Measurements from ENCODE around the gene PGLYRP2.

PGLYRP2 gene

DNA sequence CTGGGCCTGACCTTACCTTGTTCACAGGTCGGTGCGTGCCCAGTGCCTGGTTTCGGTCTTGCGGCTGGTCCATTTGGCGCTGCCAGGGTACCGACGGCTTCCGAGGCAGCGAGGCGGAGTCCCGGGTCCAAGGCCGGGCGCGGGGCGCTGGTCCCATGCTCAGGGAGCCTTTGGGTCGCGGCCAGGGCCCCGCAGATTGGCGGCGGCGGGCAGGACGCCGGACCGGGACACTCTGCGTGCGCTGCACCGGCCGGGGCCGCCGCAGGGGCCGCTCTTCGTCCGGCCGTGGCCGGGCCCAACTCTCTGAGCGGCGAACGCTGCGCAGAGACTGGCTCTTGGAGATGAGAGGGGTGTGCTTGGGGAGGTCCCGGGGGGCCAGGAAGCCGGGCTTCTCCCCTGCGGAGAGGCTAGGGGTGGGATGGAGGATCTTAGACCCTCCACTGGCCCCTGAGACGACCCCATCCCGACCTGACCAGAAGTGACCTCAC lies 26.2 kb downstream of the PGLYRP2 start:
- Histone ChIP-seq H3K4me3 (ENCODE audit: low read length) (peak overlapping the region; percentile 70), H3K9ac (ENCODE audit: low read length) (peak overlapping the region; percentile 64), H3K27me3 (replicated peaks; ENCODE audit: control insufficient read depth, insufficient read depth, low read length) (peaks cover 36% of the 10 kb centered on the region), H3K36me3 (ENCODE audit: control insufficient read depth, insufficient read depth, low read length, severe bottlenecking) (no peaks in the 10 kb centered on the region), H3K4me1 (ENCODE audit: control insufficient read depth, insufficient read depth, low read length) (peaks cover 12% of the 10 kb centered on the region), H3K9me3 (ENCODE audit: control insufficient read depth, low read length) (no peaks in the 10 kb centered on the region)
- DNase-seq (ENCODE audit: low read depth), result no peak

DNA sequence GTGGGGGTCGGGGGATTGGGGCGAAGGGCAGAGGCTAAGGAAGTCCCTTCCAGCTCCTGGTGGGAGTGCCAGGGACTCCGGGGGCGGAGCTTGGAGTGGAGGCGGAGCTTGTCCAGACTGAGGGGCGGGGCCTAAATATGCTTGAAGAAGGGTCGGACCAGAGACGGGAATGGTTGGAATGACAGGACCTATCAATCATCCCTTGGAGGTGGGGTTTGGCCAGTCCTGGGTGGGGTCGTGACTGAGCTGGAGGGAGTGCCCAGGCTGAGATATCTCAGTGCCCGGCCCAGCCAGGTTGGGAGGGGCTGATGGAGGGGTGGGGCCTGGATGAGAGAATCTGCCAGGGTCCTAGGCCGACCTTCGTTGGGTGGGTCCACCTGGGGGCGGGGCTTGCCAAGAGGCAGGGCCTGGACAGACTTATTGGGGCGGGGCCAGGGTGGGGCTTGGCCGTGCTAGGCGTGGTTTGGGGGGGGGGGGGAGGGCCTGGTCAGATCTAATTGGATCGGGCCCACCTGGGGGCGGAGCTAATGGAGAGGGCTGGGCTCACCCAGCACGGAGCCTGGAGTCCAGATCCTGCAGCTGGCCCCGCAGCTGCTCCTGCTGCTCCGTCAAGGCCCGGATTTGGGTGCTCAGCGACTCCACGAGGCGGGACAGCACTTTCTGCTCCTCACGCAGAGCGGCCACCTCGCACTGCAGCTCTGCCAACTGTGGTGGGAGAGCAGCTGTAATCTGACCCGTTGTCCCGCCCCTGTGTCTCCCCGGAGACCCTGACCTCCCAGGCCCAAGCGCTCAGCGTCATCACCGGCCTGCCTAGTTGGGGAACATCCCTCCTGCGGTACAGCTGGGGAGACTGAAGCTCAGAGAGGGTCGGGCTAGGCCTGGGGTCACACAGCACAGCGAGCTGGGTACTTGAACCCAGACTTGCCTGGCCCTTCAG lies 26.9 kb downstream of the PGLYRP2 start:
- Histone ChIP-seq H3K4me3 (ENCODE audit: low read length) (peak overlapping the region; percentile 70), H3K27me3 (replicated peaks; ENCODE audit: control insufficient read depth, insufficient read depth, low read length) (peaks cover 30% of the 10 kb centered on the region)

DNA sequence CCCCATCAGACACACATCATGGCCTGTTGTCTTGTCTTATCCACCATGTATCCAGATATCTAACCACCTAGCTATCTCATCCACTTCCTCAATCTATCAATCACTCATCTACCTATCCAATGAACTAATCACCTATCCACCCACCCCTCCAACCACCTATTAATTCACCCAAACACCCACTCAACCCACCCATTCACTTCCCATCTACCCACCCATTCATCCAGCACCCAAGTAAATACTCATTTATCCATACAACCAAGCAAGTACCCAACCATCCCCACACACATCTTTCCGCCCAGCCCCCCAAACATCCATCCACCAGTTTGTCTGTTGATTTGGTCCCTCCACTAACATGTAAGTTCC lies 28.8 kb downstream of the PGLYRP2 start:
- Histone ChIP-seq H3K4me1 (ENCODE audit: control insufficient read depth, insufficient read depth, low read length) (peaks cover 12% of the 10 kb centered on the region), H3K27me3 (replicated peaks; ENCODE audit: control insufficient read depth, insufficient read depth, low read length) (peaks cover 17% of the 10 kb centered on the region), H3K36me3 (ENCODE audit: control insufficient read depth, insufficient read depth, low read length, severe bottlenecking) (no peaks in the 10 kb centered on the region), H3K9ac (ENCODE audit: low read length) (no peak overlapping the region), H3K4me3 (ENCODE audit: low read length) (no peak overlapping the region), H3K9me3 (ENCODE audit: control insufficient read depth, low read length) (no peaks in the 10 kb centered on the region)
- no peak for DNase-seq (ENCODE audit: low read depth)

More for the DNA sequence above, 26.9 kb downstream of the PGLYRP2 start:
- DNase-seq (ENCODE audit: low read depth), result peak; percentile 71
- Histone ChIP-seq H3K4me1 (ENCODE audit: control insufficient read depth, insufficient read depth, low read length) (peaks cover 12% of the 10 kb centered on the region), H3K9ac (ENCODE audit: low read length) (peak overlapping the region; percentile 64), H3K36me3 (ENCODE audit: control insufficient read depth, insufficient read depth, low read length, severe bottlenecking) (no peaks in the 10 kb centered on the region), H3K9me3 (ENCODE audit: control insufficient read depth, low read length) (no peaks in the 10 kb centered on the region)

DNA sequence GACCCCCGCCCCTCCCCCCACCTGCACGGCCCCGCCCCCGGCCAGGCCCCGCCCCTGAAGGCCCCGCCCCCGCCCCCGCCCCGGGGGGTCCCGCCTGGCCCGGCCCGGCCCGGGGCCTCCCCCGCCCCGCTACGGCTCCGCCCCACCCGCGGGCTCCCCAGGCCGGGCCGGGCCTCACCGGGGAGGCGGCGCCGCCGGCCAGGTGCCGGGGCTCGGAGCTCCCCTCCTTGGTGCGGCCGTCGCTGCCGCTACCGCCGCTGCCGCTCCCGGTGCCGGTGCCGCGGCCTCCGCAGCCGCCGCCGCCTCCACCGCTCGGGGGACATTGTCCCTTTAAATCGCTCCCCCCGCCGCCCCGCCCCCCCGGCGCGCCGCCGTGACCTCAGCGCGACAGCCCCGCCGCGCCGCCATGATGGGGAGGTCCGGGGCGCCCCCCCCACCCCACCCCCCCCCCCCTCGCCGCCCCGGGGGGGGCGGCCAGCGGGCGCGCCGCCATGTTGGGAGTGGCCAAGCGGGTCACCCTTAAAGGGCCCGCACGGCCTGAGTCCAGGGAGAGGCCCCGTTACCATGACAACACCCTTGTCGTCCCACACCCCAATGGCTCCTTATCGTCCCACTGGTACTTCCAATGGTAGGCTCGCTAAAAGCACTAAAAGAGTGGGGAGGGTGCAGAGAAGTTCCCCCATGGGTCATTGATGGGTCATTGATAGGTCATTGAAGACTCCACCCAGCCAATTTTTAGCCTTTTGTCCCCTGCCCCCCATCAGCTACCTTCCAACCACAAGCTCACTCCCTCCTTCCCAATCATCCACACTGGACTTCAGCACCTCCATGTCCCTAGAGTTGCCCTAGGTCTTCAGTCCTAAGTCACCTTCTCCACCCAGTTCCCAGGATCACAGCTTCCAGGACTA lies 29.4 kb downstream of the PGLYRP2 start, which contains the start of gene WIZ:
WIZ (minus strand) TSS at position 337 of the 908 bp plus-strand sequence. CDS start 1,649 bp downstream, outside the sequence.
- DNase-seq (ENCODE audit: low read depth), result peak; percentile 84
- Histone ChIP-seq H3K27me3 (replicated peaks; ENCODE audit: control insufficient read depth, insufficient read depth, low read length) (peaks cover 10% of the 10 kb centered on the region), H3K36me3 (ENCODE audit: control insufficient read depth, insufficient read depth, low read length, severe bottlenecking) (no peaks in the 10 kb centered on the region), H3K4me3 (ENCODE audit: low read length) (peak within 1 kb of the TSS; percentile 81), H3K4me1 (ENCODE audit: control insufficient read depth, insufficient read depth, low read length) (peaks cover 12% of the 10 kb centered on the region), H3K9ac (ENCODE audit: low read length) (peak within 1 kb of the TSS; percentile 76), H3K9me3 (ENCODE audit: control insufficient read depth, low read length) (no peaks in the 10 kb centered on the region)

DNA sequence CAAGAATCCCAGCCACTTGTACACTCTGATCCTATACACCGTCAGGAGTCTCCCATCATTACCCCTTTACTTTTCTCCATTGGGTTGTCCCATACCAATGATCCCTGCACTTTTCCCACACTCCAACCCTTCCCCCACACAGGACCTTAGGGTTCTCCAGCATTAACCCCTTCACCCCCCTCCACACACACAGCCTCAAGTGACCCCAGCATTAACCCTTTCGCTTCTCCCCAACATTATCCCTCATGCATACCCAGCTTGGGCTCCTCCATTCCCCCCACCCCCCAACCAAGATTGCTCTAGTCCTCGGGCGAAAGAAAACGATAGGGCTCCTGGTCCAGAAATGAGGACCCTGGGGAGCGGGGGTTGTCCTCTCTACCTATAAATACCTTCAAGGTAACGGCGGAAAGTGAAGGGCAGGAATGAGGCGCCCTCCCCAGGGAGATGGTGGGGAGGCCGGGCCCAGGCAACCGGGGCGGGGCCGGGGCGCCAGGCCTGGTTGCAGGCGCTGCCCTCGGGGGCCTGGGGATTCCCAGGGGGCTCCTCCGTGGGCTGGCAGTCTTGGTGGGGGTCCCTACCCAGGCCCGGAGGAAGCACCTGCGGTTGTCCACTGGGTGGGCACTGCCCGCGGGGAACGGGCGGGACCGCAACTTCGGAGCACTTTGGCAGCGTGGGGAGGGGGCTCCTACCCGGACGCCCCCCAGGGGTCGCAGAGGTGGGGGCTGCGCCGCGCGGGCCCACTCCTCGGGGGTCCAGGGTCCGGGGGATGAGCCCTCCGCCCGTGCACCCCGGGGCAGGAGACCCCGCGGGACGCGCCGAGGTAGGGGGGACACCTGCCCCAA lies 30.3 kb downstream of the PGLYRP2 start:
- H3K27me3 ChIP-seq (replicated peaks; ENCODE audit: control insufficient read depth, insufficient read depth, low read length), result peaks cover 2% of the 10 kb centered on the region
- no peaks in the 10 kb centered on the region for H3K36me3 ChIP-seq (ENCODE audit: control insufficient read depth, insufficient read depth, low read length, severe bottlenecking)
- peak overlapping the region; percentile 81 for H3K4me3 ChIP-seq (ENCODE audit: low read length)
- DNase-seq (ENCODE audit: low read depth), result no peak
- peaks cover 16% of the 10 kb centered on the region for H3K4me1 ChIP-seq (ENCODE audit: control insufficient read depth, insufficient read depth, low read length)
- H3K9me3 ChIP-seq (ENCODE audit: control insufficient read depth, low read length), result no peaks in the 10 kb centered on the region
- peak overlapping the region; percentile 76 for H3K9ac ChIP-seq (ENCODE audit: low read length)

DNA sequence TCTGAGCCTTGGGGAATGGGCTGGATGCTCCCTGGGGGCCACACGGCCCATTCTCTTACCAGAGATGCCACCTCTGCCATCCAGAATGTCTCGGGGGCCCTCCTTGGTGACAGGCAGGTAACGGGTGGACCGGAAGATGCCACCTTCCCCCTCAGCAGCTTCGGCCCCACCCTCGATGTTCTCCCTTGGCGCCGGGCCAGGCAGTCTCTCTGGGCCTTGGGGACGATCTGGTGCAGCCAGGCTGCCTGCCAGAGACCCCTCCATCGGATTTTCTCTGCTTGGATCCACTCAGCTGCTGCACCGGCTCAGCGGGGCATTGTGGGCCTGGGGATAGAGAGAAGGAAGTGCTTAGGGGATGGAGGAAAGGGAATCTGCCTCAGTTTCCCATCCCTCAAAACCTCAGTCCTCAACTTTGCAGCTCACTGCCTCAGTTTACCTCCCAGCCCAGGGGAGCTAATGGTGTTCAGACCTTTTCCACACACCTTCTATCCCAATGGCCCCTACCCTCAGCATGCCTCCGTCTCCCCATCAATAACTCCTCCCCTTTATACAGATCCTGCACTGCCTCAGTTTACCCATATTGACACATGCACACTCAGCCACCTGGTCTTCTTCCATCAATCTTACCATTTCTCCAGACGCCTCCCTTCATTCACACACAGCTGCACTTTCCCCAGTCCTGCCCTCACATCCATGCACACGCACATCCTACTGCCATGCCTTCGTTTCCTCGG lies 31.1 kb downstream of the PGLYRP2 start:
- H3K9me3 ChIP-seq (ENCODE audit: control insufficient read depth, low read length), result no peaks in the 10 kb centered on the region
- H3K36me3 ChIP-seq (ENCODE audit: control insufficient read depth, insufficient read depth, low read length, severe bottlenecking), result no peaks in the 10 kb centered on the region
- H3K9ac ChIP-seq (ENCODE audit: low read length), result no peak overlapping the region
- peaks cover 16% of the 10 kb centered on the region for H3K4me1 ChIP-seq (ENCODE audit: control insufficient read depth, insufficient read depth, low read length)
- H3K27me3 ChIP-seq (replicated peaks; ENCODE audit: control insufficient read depth, insufficient read depth, low read length), result no peaks in the 10 kb centered on the region
- DNase-seq (ENCODE audit: low read depth), result no peak
- H3K4me3 ChIP-seq (ENCODE audit: low read length), result no peak overlapping the region

DNA sequence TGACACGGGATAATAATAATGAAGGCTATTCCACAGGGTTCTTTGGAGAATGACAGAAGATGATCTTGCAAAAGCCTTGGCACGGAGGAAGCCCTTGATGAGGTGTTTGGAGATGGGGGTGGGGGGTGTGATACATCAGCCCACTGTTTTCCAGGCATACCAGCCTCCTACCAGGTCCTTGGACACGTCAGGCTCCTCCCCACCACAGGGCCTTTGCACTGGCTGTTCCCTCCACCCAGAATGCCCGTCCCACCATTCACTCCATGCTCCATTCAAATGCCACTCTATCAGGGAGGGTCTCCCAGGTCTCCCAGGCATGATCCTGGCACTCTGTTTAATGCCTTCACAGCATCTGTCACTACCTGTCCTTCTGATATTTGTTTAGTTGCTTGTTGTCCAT lies 32.2 kb downstream of the PGLYRP2 start:
- no peaks in the 10 kb centered on the region for H3K9me3 ChIP-seq (ENCODE audit: control insufficient read depth, low read length)
- H3K4me3 ChIP-seq (ENCODE audit: low read length), result no peak overlapping the region
- DNase-seq (ENCODE audit: low read depth), result no peak
- peaks cover 10% of the 10 kb centered on the region for H3K4me1 ChIP-seq (ENCODE audit: control insufficient read depth, insufficient read depth, low read length)
- H3K27me3 ChIP-seq (replicated peaks; ENCODE audit: control insufficient read depth, insufficient read depth, low read length), result no peaks in the 10 kb centered on the region
- H3K36me3 ChIP-seq (ENCODE audit: control insufficient read depth, insufficient read depth, low read length, severe bottlenecking), result no peaks in the 10 kb centered on the region
- no peak overlapping the region for H3K9ac ChIP-seq (ENCODE audit: low read length)

DNA sequence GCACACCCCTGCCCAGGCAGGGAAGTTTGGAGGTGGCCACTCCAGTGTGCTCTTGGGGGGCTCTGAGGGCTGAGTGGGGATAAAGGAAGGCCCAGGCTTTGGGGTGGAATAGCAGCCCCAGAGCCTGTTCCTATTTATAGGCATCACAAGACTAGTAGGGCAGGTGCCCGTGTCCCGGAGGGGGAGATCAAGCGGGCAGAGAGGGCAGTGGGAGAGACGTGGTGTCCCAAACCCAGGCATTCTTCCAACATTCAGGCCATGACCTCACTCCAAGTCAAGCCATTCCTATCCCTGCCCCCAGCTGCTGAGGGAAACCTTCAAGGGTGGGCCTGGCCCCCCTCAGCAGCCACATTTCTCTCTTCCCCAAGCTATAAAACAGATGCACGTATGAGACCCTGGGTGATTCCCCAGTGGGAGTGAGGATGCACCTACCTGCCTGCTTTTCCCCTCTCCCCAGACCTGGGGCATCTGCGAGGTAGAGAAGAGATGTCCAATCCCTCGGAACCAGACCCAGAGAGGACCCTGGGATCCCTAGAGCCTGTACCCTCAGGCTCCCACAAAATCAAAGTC lies 33.4 kb downstream of the PGLYRP2 start:
- no peaks in the 10 kb centered on the region for H3K9me3 ChIP-seq (ENCODE audit: control insufficient read depth, low read length)
- H3K9ac ChIP-seq (ENCODE audit: low read length), result no peak overlapping the region

DNA sequence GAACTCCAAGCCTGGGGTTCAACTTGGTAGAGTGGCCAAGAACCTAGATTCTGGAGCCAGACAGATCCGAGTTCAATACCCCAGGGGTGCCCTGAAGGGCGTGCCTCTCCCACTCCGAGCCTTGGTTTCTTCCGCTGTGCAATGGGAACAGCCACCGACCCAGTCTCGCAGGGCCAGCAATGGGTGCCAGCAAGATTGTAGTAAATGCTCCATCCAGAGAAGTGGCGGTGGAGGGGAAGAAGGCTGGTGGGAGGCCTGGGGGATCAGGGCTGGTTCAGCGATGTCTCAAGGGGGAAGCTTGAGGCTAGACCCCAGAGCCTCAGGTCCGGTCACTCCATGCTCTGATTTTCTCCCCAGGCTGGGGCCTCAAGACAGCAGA lies 34.1 kb downstream of the PGLYRP2 start:
- Histone ChIP-seq H3K9ac (ENCODE audit: low read length) (no peak overlapping the region), H3K36me3 (ENCODE audit: control insufficient read depth, insufficient read depth, low read length, severe bottlenecking) (no peaks in the 10 kb centered on the region), H3K27me3 (replicated peaks; ENCODE audit: control insufficient read depth, insufficient read depth, low read length) (no peaks in the 10 kb centered on the region), H3K9me3 (ENCODE audit: control insufficient read depth, low read length) (no peaks in the 10 kb centered on the region), H3K4me3 (ENCODE audit: low read length) (no peak overlapping the region), H3K4me1 (ENCODE audit: control insufficient read depth, insufficient read depth, low read length) (peaks cover 10% of the 10 kb centered on the region)
- DNase-seq (ENCODE audit: low read depth), result no peak

More for the DNA sequence above, 33.4 kb downstream of the PGLYRP2 start:
- no peaks in the 10 kb centered on the region for H3K27me3 ChIP-seq (replicated peaks; ENCODE audit: control insufficient read depth, insufficient read depth, low read length)
- peaks cover 10% of the 10 kb centered on the region for H3K4me1 ChIP-seq (ENCODE audit: control insufficient read depth, insufficient read depth, low read length)
- DNase-seq (ENCODE audit: low read depth), result no peak
- H3K36me3 ChIP-seq (ENCODE audit: control insufficient read depth, insufficient read depth, low read length, severe bottlenecking), result no peaks in the 10 kb centered on the region
- no peak overlapping the region for H3K4me3 ChIP-seq (ENCODE audit: low read length)
